ACC112 (cell line): ENCODE results near the gene SAMD14.
A peak's percentile ranks its signal among the peaks of the same experiment; 100 is the strongest.

Experiments
- H2AFZ ChIP-seq: fragments of 200-600 bp; sonication (generic); one replicate; pipeline ENCODE4 v1.6.0; 2017; ENCODE audit warnings: antibody characterized with exemption, low read length; ENCODE audit not compliant: unreplicated experiment
- H3K27ac ChIP-seq: fragments of 200-600 bp; sonication (generic); 2 replicates; pipeline ENCODE4 v1.5.1; 2014; ENCODE audit warnings: low read depth, mild to moderate bottlenecking, antibody characterized with exemption, low read length, moderate library complexity
- H3K27me3 ChIP-seq: fragments of 200-600 bp; sonication (generic); 2 replicates; pipeline ENCODE4 v1.6.1; 2014; ENCODE audit warnings: mild to moderate bottlenecking, antibody characterized with exemption, low read length, moderate library complexity, mixed read lengths; ENCODE audit not compliant: insufficient read depth
- H3K36me3 ChIP-seq: fragments of 200-600 bp; sonication (generic); 2 replicates; pipeline ENCODE4 v1.6.1; 2016; ENCODE audit warnings: mild to moderate bottlenecking, antibody characterized with exemption, low read length, moderate library complexity, mixed read lengths; ENCODE audit not compliant: insufficient read depth
- H3K4me1 ChIP-seq: fragments of 200-600 bp; sonication (generic); one replicate; pipeline ENCODE4 v1.6.1; 2016; ENCODE audit warnings: low read length, mixed read lengths; ENCODE audit not compliant: insufficient read depth, unreplicated experiment, control insufficient read depth
- H3K4me3 ChIP-seq: fragments of 200-600 bp; sonication (generic); 2 replicates; pipeline ENCODE4 v1.5.1; 2014; ENCODE audit warnings: mild to moderate bottlenecking, low read depth, low read length
- H3K79me2 ChIP-seq: fragments of 200-600 bp; sonication (generic); one replicate; pipeline ENCODE4 v1.6.0; 2016; ENCODE audit warnings: low read length; ENCODE audit not compliant: control insufficient read depth, unreplicated experiment, insufficient read depth

SAMD14 gene

GRCh38 chr17:50152736-50153135 lies 22.8 kb upstream of the SAMD14 start:
- peak overlapping the region; percentile 69 for H3K27ac ChIP-seq
- H3K27me3 ChIP-seq: no peaks in the 10 kb centered on the region
- H3K79me2 ChIP-seq: peaks cover 33% of the 10 kb centered on the region
- no peak overlapping the region for H2AFZ ChIP-seq
- peak overlapping the region; percentile 95 for H3K4me3 ChIP-seq
- no peaks in the 10 kb centered on the region for H3K36me3 ChIP-seq
- H3K4me1 ChIP-seq: peaks cover 28% of the 10 kb centered on the region

GRCh38 chr17:50151937-50152547 lies 22.1 kb upstream of the SAMD14 start:
- Histone ChIP-seq H3K27me3 (no peaks in the 10 kb centered on the region), H3K4me3 (peak overlapping the region; percentile 95), H2AFZ (peak overlapping the region; percentile 76), H3K36me3 (no peaks in the 10 kb centered on the region), H3K27ac (peak overlapping the region; percentile 69), H3K4me1 (peaks cover 35% of the 10 kb centered on the region), H3K79me2 (peaks cover 40% of the 10 kb centered on the region)

- H3K79me2 ChIP-seq: peaks cover 48% of the 10 kb centered on the region
- peak overlapping the region; percentile 63 for H3K27ac ChIP-seq
- H3K36me3 ChIP-seq: no peaks in the 10 kb centered on the region
- H3K4me3 ChIP-seq: peak overlapping the region; percentile 95
- H2AFZ ChIP-seq: no peak overlapping the region
- H3K27me3 ChIP-seq: no peaks in the 10 kb centered on the region
- H3K4me1 ChIP-seq: peaks cover 42% of the 10 kb centered on the region
These were observed 21.3 kb upstream of the SAMD14 start for GRCh38 chr17:50151041-50151936.

GRCh38 chr17:50150354-50151040 lies 20.5 kb upstream of the SAMD14 start, which contains the start of gene PPP1R9B:
PPP1R9B (minus strand) TSS chr17:50150677; CDS start chr17:50150513, 164 bp downstream.
- Histone ChIP-seq H3K4me3 (peak within 1 kb of the TSS; percentile 95), H3K36me3 (no peaks in the 10 kb centered on the region), H3K79me2 (peaks cover 56% of the 10 kb centered on the region), H3K4me1 (peaks cover 47% of the 10 kb centered on the region), H2AFZ (no peak within 1 kb of the TSS), H3K27me3 (no peaks in the 10 kb centered on the region), H3K27ac (peak within 1 kb of the TSS; percentile 67)

- no peaks in the 10 kb centered on the region for H3K27me3 ChIP-seq
- H3K27ac ChIP-seq: peak overlapping the region; percentile 67
- peaks cover 61% of the 10 kb centered on the region for H3K79me2 ChIP-seq
- no peaks in the 10 kb centered on the region for H3K36me3 ChIP-seq
- no peak overlapping the region for H2AFZ ChIP-seq
- H3K4me3 ChIP-seq: peak overlapping the region; percentile 95
- H3K4me1 ChIP-seq: peaks cover 47% of the 10 kb centered on the region
These were observed 19.7 kb upstream of the SAMD14 start for GRCh38 chr17:50149417-50150353.

- Histone ChIP-seq H3K4me1 (peaks cover 42% of the 10 kb centered on the region), H3K79me2 (peaks cover 61% of the 10 kb centered on the region), H3K36me3 (peaks cover 4% of the 10 kb centered on the region; the same call in 1 of the 2 replicates)
These were observed 19.1 kb upstream of the SAMD14 start for GRCh38 chr17:50149091-50149416.

GRCh38 chr17:50148226-50149090 lies 18.5 kb upstream of the SAMD14 start:
- peak overlapping the region; percentile 95 for H3K4me3 ChIP-seq
- no peak overlapping the region for H2AFZ ChIP-seq
- H3K36me3 ChIP-seq: peaks cover 4% of the 10 kb centered on the region; the same call in 1 of the 2 replicates
- peaks cover 61% of the 10 kb centered on the region for H3K79me2 ChIP-seq
- H3K27me3 ChIP-seq: no peaks in the 10 kb centered on the region
- peaks cover 40% of the 10 kb centered on the region for H3K4me1 ChIP-seq
- peak overlapping the region; percentile 69 for H3K27ac ChIP-seq

More at GRCh38 chr17:50149091-50149416, 19.1 kb upstream of the SAMD14 start:
- H2AFZ ChIP-seq: no peak overlapping the region
- no peaks in the 10 kb centered on the region for H3K27me3 ChIP-seq
- peak overlapping the region; percentile 67 for H3K27ac ChIP-seq
- peak overlapping the region; percentile 95 for H3K4me3 ChIP-seq

- H3K27ac ChIP-seq: peak overlapping the region; percentile 69
- H3K79me2 ChIP-seq: peaks cover 61% of the 10 kb centered on the region
- peak overlapping the region; percentile 95 for H3K4me3 ChIP-seq
- peaks cover 39% of the 10 kb centered on the region for H3K4me1 ChIP-seq
- H2AFZ ChIP-seq: no peak overlapping the region
- no peaks in the 10 kb centered on the region for H3K27me3 ChIP-seq
- H3K36me3 ChIP-seq: peaks cover 4% of the 10 kb centered on the region; the same call in 1 of the 2 replicates
These were observed 17.9 kb upstream of the SAMD14 start for GRCh38 chr17:50147841-50148225.

- Histone ChIP-seq H3K4me3 (peak overlapping the region; percentile 95), H3K27me3 (no peaks in the 10 kb centered on the region), H3K27ac (peak overlapping the region; percentile 69), H3K4me1 (peaks cover 32% of the 10 kb centered on the region), H3K79me2 (peaks cover 61% of the 10 kb centered on the region), H3K36me3 (peaks cover 4% of the 10 kb centered on the region; the same call in 1 of the 2 replicates), H2AFZ (no peak overlapping the region)
These were observed 17.1 kb upstream of the SAMD14 start for GRCh38 chr17:50146927-50147665.
